Prostate gland (tissue), 2 donors: ENCODE data around the gene DSCAM.

ENCODE experiments used
- POLR2A ChIP-seq: fragments of 450-650 bp; IDR thresholded peaks from one replicate; pipeline ENCODE4 v1.6.1; 2016; ENCODE audit warnings: antibody characterized with exemption, mild to moderate bottlenecking
- POLR2AphosphoS5 ChIP-seq: sonication (generic); formaldehyde crosslinking; IDR thresholded peaks from one replicate; pipeline ENCODE4 v1.6.1; 2017; ENCODE audit warnings: antibody characterized with exemption
- TF ChIP-seq, protein P1 (sequence below), 4 experiments: fragments of 200-600 bp in 2 of 4; fragments of 450-650 bp in 2 of 4; sonication (generic) in 2 of 4; IDR thresholded peaks; 1 replicate in 3 of 4; 2 replicates in 1 of 4; pipeline ENCODE4 v1.5.1; 2016 to 2019; ENCODE audit warnings: antibody characterized with exemption in 4 of 4, mild to moderate bottlenecking in 2 of 4, moderate library complexity in 2 of 4

DNA sequence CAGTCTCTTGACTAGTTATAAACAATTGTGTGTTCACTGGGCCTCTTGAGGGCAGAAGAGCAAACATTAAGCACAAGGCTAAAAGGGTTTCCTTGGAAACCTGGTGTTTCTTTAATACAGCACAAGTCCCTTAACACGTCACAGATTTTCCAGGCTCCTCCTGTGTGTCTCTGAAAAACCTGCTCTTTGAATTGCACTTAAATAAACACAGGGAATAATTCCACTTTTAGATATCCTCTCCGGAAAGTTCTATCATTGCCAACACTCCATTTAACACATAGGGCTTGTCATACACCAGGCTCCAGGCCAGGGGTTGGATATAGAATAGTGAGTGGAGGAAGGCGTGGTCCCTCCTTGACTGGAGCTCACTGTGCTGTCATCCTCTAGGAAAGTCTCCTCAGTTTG, 442.6 kb downstream of the DSCAM start:
- TF ChIP-seq, protein P1, sequence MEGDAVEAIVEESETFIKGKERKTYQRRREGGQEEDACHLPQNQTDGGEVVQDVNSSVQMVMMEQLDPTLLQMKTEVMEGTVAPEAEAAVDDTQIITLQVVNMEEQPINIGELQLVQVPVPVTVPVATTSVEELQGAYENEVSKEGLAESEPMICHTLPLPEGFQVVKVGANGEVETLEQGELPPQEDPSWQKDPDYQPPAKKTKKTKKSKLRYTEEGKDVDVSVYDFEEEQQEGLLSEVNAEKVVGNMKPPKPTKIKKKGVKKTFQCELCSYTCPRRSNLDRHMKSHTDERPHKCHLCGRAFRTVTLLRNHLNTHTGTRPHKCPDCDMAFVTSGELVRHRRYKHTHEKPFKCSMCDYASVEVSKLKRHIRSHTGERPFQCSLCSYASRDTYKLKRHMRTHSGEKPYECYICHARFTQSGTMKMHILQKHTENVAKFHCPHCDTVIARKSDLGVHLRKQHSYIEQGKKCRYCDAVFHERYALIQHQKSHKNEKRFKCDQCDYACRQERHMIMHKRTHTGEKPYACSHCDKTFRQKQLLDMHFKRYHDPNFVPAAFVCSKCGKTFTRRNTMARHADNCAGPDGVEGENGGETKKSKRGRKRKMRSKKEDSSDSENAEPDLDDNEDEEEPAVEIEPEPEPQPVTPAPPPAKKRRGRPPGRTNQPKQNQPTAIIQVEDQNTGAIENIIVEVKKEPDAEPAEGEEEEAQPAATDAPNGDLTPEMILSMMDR (IDR thresholded peaks at IDR 0.05): no peak
- no peak for TF ChIP-seq POLR2AphosphoS5
- TF ChIP-seq POLR2A: no peak
